ENCODE results near the gene SACM1L. TPM values are rescaled to one million over a fixed set of nuclear protein-coding genes. Genes with fewer than 3 reads are reported as not detected.

The SACM1L gene
- total RNA-seq, 1 experiment from 2014 or later: 31.6 TPM

DNA sequence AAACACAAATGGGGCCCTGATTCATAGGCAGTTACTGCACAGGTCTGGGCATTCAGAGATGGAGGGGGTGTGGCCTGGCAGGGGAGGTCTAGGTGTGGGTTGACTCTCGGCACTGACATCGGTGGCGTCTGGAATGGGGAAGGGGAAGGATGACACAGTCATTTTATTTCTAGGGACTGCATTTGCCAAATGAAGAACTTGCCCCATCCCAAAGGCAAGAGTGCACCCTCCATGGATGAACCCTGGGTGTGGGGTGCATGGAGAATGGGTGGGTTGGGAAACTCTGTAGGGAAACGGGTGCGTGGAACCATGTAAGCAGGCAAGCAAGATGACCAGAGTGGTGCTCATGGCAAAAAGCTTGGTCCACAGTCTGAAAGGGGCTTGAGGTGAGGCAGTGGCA, 82.6 kb downstream of the SACM1L start:
- no TSS peak for BruUV-seq (replicated peaks)
- CTCF ChIA-PET: no interaction called here
- in situ Hi-C loops (cut with HindIII; ENCODE audit: low pct_unique_long_range_greater_than_20kb, low sequenced_read_pairs): no loop called here

DNA sequence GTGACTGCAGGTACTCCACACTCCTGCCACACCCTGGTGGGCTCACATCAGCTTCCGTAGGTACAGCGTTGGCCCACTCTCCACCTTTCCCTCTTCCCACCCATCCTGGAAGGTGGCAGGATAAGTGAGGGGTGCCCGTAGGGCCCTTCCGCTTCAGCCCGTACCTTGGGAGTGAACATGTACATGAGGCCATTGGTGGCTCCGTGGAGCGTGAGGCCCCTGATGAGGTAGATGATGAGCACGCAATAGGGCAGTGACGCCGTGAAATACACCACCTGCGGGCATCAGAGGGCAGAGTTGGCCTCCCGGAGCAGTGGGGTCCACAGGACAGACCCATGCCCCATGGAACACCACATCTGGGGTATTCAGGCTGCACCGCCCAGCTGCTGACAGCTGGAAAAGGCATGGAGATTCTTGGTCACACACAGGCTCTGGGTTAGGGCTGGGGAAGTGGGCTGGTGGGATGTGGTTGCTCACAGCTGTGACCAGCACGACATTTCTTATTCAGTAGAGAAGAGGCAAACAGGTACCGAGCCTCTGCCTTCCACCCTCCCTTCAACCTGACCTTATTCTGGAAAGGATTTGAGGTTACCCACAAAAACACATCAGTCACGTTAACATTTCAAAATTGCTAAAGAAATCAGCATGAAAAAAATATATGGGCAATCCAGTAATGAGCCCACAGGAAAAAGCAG, 83.3 kb downstream of the SACM1L start:
- H3K4me1 ChIP-seq (ENCODE audit: control insufficient read depth, insufficient read depth, low read length): no peaks in the 10 kb centered on the region
- DNase-seq (ENCODE audit: low read depth, low spot score) (no peak), ATAC-seq (no peak)
- ChIA-PET POLR2A (no interaction called here), CTCF (no interaction called here)
- H3K27me3 ChIP-seq (ENCODE audit: control insufficient read depth, insufficient read depth, low read length): no peaks in the 10 kb centered on the region
- H3K36me3 ChIP-seq (ENCODE audit: control insufficient read depth, insufficient read depth, low read length): no peaks in the 10 kb centered on the region
- in situ Hi-C loops (cut with HindIII; ENCODE audit: low pct_unique_long_range_greater_than_20kb, low sequenced_read_pairs) (no loop called here), intact Hi-C loops (cut with micrococcal nuclease; ENCODE audit: unreplicated experiment) (no loop called here)
- no peak overlapping the region for H3K4me3 ChIP-seq (ENCODE audit: low read depth in 2 of 2, low read length in 2 of 2)
- BruUV-seq (replicated peaks): no TSS peak
- H3K9me3 ChIP-seq (ENCODE audit: control insufficient read depth, insufficient read depth, low read depth, low read length): 0 out of 2 replicates have a peak, but pooled peaks cover 2% of the 10 kb centered on the region
- no peak overlapping the region for H3K27ac ChIP-seq (ENCODE audit: low read length)
- TF ChIP-seq, protein P1, sequence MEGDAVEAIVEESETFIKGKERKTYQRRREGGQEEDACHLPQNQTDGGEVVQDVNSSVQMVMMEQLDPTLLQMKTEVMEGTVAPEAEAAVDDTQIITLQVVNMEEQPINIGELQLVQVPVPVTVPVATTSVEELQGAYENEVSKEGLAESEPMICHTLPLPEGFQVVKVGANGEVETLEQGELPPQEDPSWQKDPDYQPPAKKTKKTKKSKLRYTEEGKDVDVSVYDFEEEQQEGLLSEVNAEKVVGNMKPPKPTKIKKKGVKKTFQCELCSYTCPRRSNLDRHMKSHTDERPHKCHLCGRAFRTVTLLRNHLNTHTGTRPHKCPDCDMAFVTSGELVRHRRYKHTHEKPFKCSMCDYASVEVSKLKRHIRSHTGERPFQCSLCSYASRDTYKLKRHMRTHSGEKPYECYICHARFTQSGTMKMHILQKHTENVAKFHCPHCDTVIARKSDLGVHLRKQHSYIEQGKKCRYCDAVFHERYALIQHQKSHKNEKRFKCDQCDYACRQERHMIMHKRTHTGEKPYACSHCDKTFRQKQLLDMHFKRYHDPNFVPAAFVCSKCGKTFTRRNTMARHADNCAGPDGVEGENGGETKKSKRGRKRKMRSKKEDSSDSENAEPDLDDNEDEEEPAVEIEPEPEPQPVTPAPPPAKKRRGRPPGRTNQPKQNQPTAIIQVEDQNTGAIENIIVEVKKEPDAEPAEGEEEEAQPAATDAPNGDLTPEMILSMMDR (IDR thresholded peaks at IDR 0.05): no peak
- TF ChIP-seq, protein P2, sequence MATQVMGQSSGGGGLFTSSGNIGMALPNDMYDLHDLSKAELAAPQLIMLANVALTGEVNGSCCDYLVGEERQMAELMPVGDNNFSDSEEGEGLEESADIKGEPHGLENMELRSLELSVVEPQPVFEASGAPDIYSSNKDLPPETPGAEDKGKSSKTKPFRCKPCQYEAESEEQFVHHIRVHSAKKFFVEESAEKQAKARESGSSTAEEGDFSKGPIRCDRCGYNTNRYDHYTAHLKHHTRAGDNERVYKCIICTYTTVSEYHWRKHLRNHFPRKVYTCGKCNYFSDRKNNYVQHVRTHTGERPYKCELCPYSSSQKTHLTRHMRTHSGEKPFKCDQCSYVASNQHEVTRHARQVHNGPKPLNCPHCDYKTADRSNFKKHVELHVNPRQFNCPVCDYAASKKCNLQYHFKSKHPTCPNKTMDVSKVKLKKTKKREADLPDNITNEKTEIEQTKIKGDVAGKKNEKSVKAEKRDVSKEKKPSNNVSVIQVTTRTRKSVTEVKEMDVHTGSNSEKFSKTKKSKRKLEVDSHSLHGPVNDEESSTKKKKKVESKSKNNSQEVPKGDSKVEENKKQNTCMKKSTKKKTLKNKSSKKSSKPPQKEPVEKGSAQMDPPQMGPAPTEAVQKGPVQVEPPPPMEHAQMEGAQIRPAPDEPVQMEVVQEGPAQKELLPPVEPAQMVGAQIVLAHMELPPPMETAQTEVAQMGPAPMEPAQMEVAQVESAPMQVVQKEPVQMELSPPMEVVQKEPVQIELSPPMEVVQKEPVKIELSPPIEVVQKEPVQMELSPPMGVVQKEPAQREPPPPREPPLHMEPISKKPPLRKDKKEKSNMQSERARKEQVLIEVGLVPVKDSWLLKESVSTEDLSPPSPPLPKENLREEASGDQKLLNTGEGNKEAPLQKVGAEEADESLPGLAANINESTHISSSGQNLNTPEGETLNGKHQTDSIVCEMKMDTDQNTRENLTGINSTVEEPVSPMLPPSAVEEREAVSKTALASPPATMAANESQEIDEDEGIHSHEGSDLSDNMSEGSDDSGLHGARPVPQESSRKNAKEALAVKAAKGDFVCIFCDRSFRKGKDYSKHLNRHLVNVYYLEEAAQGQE (IDR thresholded peaks at IDR 0.05; ENCODE audit: insufficient read depth in 1 of 2, low read depth in 2 of 2, low read length in 1 of 2): no peak
- no peak for TF ChIP-seq SIN3A (IDR thresholded peaks at IDR 0.05; ENCODE audit: borderline replicate concordance, insufficient read depth, low read depth, low read length)
- no peak for TF ChIP-seq POLR2AphosphoS5 (IDR thresholded peaks at IDR 0.05; ENCODE audit: low read depth, low read length)
- no peak for TF ChIP-seq TCF7L2 (IDR thresholded peaks at IDR 0.05; ENCODE audit: low read depth, low read length)

More for the DNA sequence above, 82.6 kb downstream of the SACM1L start:
- H3K36me3 ChIP-seq (ENCODE audit: control insufficient read depth, insufficient read depth, low read length): no peaks in the 10 kb centered on the region
- H3K4me3 ChIP-seq (ENCODE audit: low read depth in 2 of 2, low read length in 2 of 2): no peak overlapping the region
- no peaks in the 10 kb centered on the region for H3K4me1 ChIP-seq (ENCODE audit: control insufficient read depth, insufficient read depth, low read length)
- no peak for TF ChIP-seq POLR2AphosphoS5 (IDR thresholded peaks at IDR 0.05; ENCODE audit: low read depth, low read length)
- no peak for TF ChIP-seq TCF7L2 (IDR thresholded peaks at IDR 0.05; ENCODE audit: low read depth, low read length)
- TF ChIP-seq SIN3A (IDR thresholded peaks at IDR 0.05; ENCODE audit: borderline replicate concordance, insufficient read depth, low read depth, low read length): no peak
- TF ChIP-seq, protein P1 (IDR thresholded peaks at IDR 0.05): no peak
- TF ChIP-seq, protein P2 (IDR thresholded peaks at IDR 0.05; ENCODE audit: insufficient read depth in 1 of 2, low read depth in 2 of 2, low read length in 1 of 2): no peak
- no peaks in the 10 kb centered on the region for H3K27me3 ChIP-seq (ENCODE audit: control insufficient read depth, insufficient read depth, low read length)
- no peak overlapping the region for H3K27ac ChIP-seq (ENCODE audit: low read length)
- DNase-seq (ENCODE audit: low read depth, low spot score): no peak
- ATAC-seq: no peak
- intact Hi-C loops (cut with micrococcal nuclease; ENCODE audit: unreplicated experiment): no loop called here
- POLR2A ChIA-PET: interaction anchor here (0.6 kb wide), 1 partner anchor 27 kb away, joined by 3 read pairs; no protein-coding TSS in a partner anchor
- H3K9me3 ChIP-seq (ENCODE audit: control insufficient read depth, insufficient read depth, low read depth, low read length): 0 out of 2 replicates have a peak, but pooled peaks cover 4% of the 10 kb centered on the region

All from Panc1 (cell line).